ENCODE measurements around the gene FAM89A.

FAM89A gene

GRCh38 chr1:231040019-231040799, at the start of gene FAM89A:
Gene FAM89A (minus strand): TSS chr1:231040254. CDS start chr1:231040211, 43 bp downstream.
- no peak for DNase-seq

GRCh38 chr1:231084353-231084752, 44.3 kb upstream of the FAM89A start:
- DNase-seq = no peak

GRCh38 chr1:231079163-231079562, 39.1 kb upstream of the FAM89A start:
- DNase-seq = no peak

- DNase-seq = no peak
Observed at GRCh38 chr1:231078250-231078649, 38.2 kb upstream of the FAM89A start.

GRCh38 chr1:231076802-231077201, 36.7 kb upstream of the FAM89A start:
- DNase-seq = no peak

GRCh38 chr1:231075497-231075896, 35.4 kb upstream of the FAM89A start:
- DNase-seq = no peak

GRCh38 chr1:231075020-231075419, 35.0 kb upstream of the FAM89A start:
- no peak for DNase-seq

GRCh38 chr1:231074046-231074445, 34.0 kb upstream of the FAM89A start:
- DNase-seq = no peak

- no peak for DNase-seq
Observed at GRCh38 chr1:231073331-231073730, 33.3 kb upstream of the FAM89A start.

GRCh38 chr1:231072502-231073094, 32.5 kb upstream of the FAM89A start:
- DNase-seq = peak; percentile 8

- DNase-seq = no peak
Observed at GRCh38 chr1:231072041-231072440, 32.0 kb upstream of the FAM89A start.

- peak; percentile 20 for DNase-seq
Observed at GRCh38 chr1:231070758-231071444, 30.8 kb upstream of the FAM89A start.

- DNase-seq = no peak
Observed at GRCh38 chr1:231069333-231069732, 29.3 kb upstream of the FAM89A start.

- DNase-seq = no peak
Observed at GRCh38 chr1:231068762-231069161, 28.7 kb upstream of the FAM89A start.

GRCh38 chr1:231065510-231066241, 25.6 kb upstream of the FAM89A start:
- no peak for DNase-seq

- no peak for DNase-seq
Observed at GRCh38 chr1:231064418-231064817, 24.4 kb upstream of the FAM89A start.

- no peak for DNase-seq
Observed at GRCh38 chr1:231063331-231063730, 23.3 kb upstream of the FAM89A start.

- DNase-seq = no peak
Observed at GRCh38 chr1:231062500-231063270, 22.6 kb upstream of the FAM89A start.

GRCh38 chr1:231059566-231060193, 19.6 kb upstream of the FAM89A start:
- no peak for DNase-seq

GRCh38 chr1:231058416-231059109, 18.5 kb upstream of the FAM89A start:
- no peak for DNase-seq

- no peak for DNase-seq
Observed at GRCh38 chr1:231057410-231057809, 17.4 kb upstream of the FAM89A start.

Data from DMS79 treated with DMSO at 0.1 percent for 48 hours (cell line).